HEK293T (cell line): ENCODE results near the gene UGT1A10.

Experiments used
- BHLHE40 ChIP-seq: fragments of 450-650 bp; IDR thresholded peaks from 2 replicates; pipeline ENCODE4 v1.6.1; 2016; ENCODE audit warnings: mild to moderate bottlenecking, moderate library complexity, borderline replicate concordance
- FOXM1 ChIP-seq: fragments of 450-650 bp; IDR thresholded peaks from 2 replicates; pipeline ENCODE4 v1.6.1; 2017; ENCODE audit warnings: mild to moderate bottlenecking, borderline replicate concordance
- LEF1 ChIP-seq: fragments of 450-650 bp; IDR thresholded peaks from 2 replicates; pipeline ENCODE4 v1.6.1; 2017; ENCODE audit warnings: mild to moderate bottlenecking, borderline replicate concordance

DNA sequence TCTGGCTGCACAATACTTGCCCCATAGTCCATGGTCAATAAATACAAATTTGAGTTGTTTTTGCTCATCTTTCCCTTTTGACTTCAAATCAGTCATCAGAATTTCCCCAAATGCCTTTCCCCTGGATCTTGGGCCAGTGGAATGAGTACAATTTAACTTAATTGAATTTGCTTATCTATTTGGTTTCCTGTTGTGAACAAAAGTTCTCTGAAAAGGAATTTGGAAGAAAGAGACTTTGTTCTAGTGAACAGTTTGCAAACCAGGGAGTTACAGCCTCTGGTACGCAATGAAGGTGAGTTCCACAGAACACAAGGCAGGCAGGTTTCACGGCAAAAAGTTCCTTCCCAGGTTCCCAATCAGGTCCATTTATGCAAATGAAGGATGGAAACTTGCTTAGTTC is 122.6 kb downstream of the UGT1A10 start:
- no peak for TF ChIP-seq FOXM1
- no peak for TF ChIP-seq LEF1
- no peak for TF ChIP-seq BHLHE40
